ENCODE measurements around the gene C1R.
"Not testable (repeated sequence)": the region's sequence is repeated elsewhere in the genome, so short reads cannot be mapped to it uniquely, and the experiment has no call there.

C1R gene

DNA sequence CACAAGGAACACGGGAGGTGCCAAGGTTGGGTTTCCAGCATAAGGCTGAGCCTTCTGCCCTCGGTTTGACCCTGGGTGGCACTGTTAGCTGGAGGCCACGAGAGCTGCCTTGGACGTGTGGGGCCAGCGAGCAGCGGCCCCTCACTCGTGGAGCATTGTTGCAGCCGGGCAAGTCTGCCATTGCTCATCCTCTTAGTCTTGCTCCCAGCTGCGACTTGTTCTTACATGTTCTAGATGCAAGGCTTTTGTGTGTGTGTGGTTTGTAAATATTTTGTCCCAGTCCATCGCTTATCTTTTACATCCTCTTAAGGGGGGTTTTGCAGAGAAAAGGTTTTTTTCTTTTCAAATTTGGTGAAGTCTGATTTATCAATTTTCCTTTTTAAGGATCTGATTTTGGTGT, 52.8 kb downstream of the C1R start:
- Mint-ChIP-seq H3K27ac (no peak overlapping the region), H3K27me3 (peaks cover 4% of the 10 kb centered on the region), H3K36me3 (ENCODE audit: low read depth) (no peaks in the 10 kb centered on the region), H3K4me1 (ENCODE audit: low read depth) (peaks cover 8% of the 10 kb centered on the region), H3K4me3 (no peak overlapping the region), H3K9me3 (no peaks in the 10 kb centered on the region)
- intact Hi-C loops (cut with micrococcal nuclease): no loop called here

DNA sequence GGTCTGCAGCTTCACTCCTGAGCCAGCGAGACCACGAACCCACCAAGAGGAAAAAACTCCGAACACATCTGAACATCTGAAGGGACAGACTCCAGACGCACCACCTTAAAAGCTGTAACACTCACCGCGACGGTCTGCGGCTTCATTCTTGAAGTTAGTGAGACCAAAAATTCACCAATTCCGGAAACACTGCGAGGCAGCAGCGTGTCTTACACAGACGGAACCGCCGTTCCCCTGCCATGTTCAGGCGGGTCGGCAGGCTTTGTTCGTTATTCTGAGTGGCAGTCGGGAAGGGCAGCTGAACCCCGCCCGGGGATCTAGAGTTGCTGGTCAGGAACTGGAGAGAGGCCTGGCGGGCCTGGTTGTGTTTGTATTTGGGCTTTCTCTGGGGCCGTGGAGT, 53.7 kb downstream of the C1R start:
- intact Hi-C loops (cut with micrococcal nuclease): no loop called here
- H3K27ac Mint-ChIP-seq: no peak overlapping the region
- no peaks in the 10 kb centered on the region for H3K36me3 Mint-ChIP-seq (ENCODE audit: low read depth)
- H3K4me1 Mint-ChIP-seq (ENCODE audit: low read depth): peaks cover 8% of the 10 kb centered on the region
- no peak overlapping the region for H3K4me3 Mint-ChIP-seq
- peaks cover 4% of the 10 kb centered on the region for H3K27me3 Mint-ChIP-seq
- H3K9me3 Mint-ChIP-seq: no peaks in the 10 kb centered on the region

DNA sequence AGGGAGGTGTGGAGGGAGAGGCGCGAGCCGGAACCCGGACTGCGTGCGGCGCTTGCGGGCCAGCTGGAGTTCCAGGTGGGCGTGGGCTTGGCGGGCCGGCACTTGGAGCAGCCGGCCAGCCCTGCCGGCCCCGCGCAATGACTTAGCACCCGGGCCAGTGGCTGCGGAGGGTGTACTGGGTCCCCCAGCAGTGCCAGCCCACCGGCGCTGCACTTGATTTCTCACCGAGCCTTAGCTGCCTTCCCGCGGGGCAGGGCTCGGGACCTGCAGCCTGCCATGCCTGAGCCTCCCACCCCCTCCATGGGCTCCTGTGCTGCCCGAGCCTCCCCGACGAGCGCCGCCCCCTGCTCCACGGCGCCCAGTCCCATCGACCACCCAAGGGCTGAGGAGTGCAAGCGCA, 54.8 kb downstream of the C1R start:
- H3K4me1 Mint-ChIP-seq (ENCODE audit: low read depth); H3K27ac Mint-ChIP-seq; H3K36me3 Mint-ChIP-seq (ENCODE audit: low read depth); H3K9me3 Mint-ChIP-seq; H3K4me3 Mint-ChIP-seq; H3K27me3 Mint-ChIP-seq; intact Hi-C loops (cut with micrococcal nuclease): not testable (repeated sequence)

DNA sequence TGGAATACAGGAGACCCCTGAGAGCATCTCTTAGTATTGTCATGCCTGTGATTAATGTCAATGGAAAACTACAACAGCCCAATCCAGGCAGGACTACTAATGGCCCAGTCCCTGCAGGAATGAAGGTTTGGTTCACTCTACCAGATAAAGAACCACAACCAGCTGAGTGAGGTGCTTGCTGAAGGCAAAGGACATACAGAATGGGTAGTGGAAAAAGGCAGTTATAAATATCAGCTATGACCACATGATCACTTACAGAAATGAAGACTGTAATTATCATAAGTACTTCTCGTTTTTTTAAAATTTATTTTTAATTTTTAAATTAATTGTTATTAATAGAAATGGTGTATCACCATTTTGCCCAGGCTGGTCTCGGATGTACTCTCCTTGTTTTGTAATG, 56.8 kb downstream of the C1R start:
- H3K9me3 Mint-ChIP-seq: no peaks in the 10 kb centered on the region
- H3K4me3 Mint-ChIP-seq: no peak overlapping the region
- H3K4me1 Mint-ChIP-seq (ENCODE audit: low read depth): peaks cover 8% of the 10 kb centered on the region
- peaks cover 5% of the 10 kb centered on the region for H3K27me3 Mint-ChIP-seq
- no peaks in the 10 kb centered on the region for H3K36me3 Mint-ChIP-seq (ENCODE audit: low read depth)
- no peak overlapping the region for H3K27ac Mint-ChIP-seq
- intact Hi-C loops (cut with micrococcal nuclease): no loop called here

DNA sequence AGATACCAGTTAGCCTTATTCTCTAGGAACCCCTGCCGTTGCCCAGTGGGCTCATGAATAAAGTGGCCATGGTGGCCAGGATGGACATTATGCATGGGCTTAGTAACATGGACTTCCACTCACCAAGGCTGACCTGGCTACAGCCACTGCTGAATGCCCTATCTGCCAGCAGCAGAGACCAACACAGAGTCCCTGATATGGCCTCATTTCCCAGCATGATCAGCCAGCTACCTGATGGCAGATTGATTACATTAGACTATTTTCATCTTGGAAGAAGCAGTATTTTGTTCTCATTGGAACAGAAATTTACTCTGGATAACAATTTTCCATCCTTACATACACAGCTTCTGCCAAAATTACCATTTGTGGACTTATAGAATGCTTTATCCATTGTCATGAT, 57.8 kb downstream of the C1R start:
- H3K27ac Mint-ChIP-seq: no peak overlapping the region
- H3K4me3 Mint-ChIP-seq: no peak overlapping the region
- H3K4me1 Mint-ChIP-seq (ENCODE audit: low read depth): peaks cover 8% of the 10 kb centered on the region
- H3K36me3 Mint-ChIP-seq (ENCODE audit: low read depth): no peaks in the 10 kb centered on the region
- intact Hi-C loops (cut with micrococcal nuclease): no loop called here
- peaks cover 3% of the 10 kb centered on the region for H3K27me3 Mint-ChIP-seq
- H3K9me3 Mint-ChIP-seq: no peaks in the 10 kb centered on the region

DNA sequence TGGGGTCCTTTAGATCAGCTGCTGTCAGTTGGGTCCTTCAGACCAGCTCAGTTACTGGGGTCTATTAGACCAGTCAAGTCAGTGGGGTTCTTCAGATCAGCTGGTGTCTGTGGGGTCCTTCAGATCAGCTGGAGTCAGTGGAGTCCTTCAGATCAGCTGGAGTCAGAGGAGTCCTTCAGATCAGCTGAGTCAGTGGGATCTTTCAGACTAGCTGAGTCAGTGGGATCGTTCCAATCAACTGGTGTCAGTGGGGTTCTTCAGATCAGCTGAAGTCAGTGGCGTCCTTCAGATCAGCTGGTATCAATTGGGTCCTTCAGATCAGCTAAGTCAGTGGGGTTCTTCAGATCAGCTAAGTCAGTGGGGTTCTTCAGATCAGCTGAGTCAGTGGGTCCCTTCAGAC, 59.3 kb downstream of the C1R start:
- H3K4me1 Mint-ChIP-seq (ENCODE audit: low read depth): peaks cover 8% of the 10 kb centered on the region
- intact Hi-C loops (cut with micrococcal nuclease): no loop called here
- H3K9me3 Mint-ChIP-seq: no peaks in the 10 kb centered on the region
- H3K27me3 Mint-ChIP-seq: peaks cover 3% of the 10 kb centered on the region
- no peak overlapping the region for H3K4me3 Mint-ChIP-seq
- H3K36me3 Mint-ChIP-seq (ENCODE audit: low read depth): no peaks in the 10 kb centered on the region
- H3K27ac Mint-ChIP-seq: no peak overlapping the region

DNA sequence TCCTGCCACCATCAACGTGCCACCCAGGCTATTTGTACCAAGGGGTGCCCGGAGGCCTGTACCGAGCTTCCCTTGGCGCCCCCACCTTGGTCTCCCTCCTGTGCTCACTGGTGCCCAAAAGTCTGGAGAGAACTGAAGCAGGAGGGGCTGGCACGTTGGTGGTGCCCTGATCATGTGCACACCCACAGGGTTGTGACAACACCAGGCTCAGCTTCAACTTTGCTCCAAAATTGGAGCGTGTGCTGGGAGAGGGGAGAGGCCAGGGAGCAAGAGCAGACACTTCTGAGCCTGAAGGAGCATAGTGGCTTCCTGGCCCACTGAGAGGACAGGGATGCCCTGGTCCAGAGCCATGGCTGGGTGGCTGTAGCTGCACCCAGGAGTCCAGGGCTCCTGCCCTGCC, 60.9 kb downstream of the C1R start:
- no peak overlapping the region for H3K27ac Mint-ChIP-seq
- no peaks in the 10 kb centered on the region for H3K9me3 Mint-ChIP-seq
- intact Hi-C loops (cut with micrococcal nuclease): no loop called here
- no peaks in the 10 kb centered on the region for H3K4me1 Mint-ChIP-seq (ENCODE audit: low read depth)
- H3K4me3 Mint-ChIP-seq: no peak overlapping the region
- H3K27me3 Mint-ChIP-seq: peaks cover 5% of the 10 kb centered on the region
- H3K36me3 Mint-ChIP-seq (ENCODE audit: low read depth): no peaks in the 10 kb centered on the region
